Right lobe of liver (tissue), 4 donors: ENCODE data around the gene TOB2.

Experiments used
- POLR2A ChIP-seq: fragments of 450-650 bp; IDR thresholded peaks from one replicate; pipeline ENCODE4 v1.6.1; 2017; ENCODE audit warnings: antibody characterized with exemption, mild to moderate bottlenecking
- TF ChIP-seq, protein P1 (sequence below), 4 donors: fragments of 200-600 bp in 3 of 4; fragments of 450-650 bp in 1 of 4; IDR thresholded peaks; one replicate each; pipeline versions ENCODE4 v1.5.1 to v1.8.0; 2016 to 2022; ENCODE audit warnings: antibody characterized with exemption in 4 of 4, mild to moderate bottlenecking in 2 of 4
- donor health status: DM: no; HTN: no; CAD: no.
- donor health status: DM: no; HTN: no; CAD: no.
- donor health status: DM: no; HTN: yes; CAD: no.

DNA sequence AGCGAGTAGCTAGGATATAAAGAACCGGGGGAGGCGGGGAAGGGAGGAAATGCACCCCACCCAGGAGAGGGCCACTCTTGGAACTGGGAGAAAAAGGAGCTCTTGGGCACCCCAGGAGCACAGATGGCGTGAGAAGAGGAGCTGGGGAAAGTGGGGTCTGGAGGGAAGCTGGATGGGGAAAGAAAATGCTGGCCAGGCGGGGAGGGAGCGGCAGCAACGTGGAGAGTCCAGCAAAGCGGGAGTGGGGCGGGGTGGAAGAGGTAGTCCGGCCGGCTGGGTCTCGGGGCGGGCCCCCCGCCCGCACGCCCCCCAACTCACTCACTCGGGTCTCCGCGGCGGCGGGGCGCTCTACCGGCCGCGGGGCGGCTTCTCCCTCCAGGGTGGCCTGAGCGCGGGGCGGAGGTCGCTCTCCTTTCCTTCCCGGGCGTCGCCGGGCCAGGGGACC lies 522 bp downstream of the TOB2 start:
- TF ChIP-seq, protein P1, sequence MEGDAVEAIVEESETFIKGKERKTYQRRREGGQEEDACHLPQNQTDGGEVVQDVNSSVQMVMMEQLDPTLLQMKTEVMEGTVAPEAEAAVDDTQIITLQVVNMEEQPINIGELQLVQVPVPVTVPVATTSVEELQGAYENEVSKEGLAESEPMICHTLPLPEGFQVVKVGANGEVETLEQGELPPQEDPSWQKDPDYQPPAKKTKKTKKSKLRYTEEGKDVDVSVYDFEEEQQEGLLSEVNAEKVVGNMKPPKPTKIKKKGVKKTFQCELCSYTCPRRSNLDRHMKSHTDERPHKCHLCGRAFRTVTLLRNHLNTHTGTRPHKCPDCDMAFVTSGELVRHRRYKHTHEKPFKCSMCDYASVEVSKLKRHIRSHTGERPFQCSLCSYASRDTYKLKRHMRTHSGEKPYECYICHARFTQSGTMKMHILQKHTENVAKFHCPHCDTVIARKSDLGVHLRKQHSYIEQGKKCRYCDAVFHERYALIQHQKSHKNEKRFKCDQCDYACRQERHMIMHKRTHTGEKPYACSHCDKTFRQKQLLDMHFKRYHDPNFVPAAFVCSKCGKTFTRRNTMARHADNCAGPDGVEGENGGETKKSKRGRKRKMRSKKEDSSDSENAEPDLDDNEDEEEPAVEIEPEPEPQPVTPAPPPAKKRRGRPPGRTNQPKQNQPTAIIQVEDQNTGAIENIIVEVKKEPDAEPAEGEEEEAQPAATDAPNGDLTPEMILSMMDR (IDR thresholded peaks at IDR 0.05): no peak
- no peak for TF ChIP-seq POLR2A
